Muscle of leg (tissue), 11 donors: ENCODE results near the gene CIRBP. TPM values are rescaled to one million over a fixed set of nuclear protein-coding genes. Genes with fewer than 3 reads are reported as not detected.

Experiments
- DNase-seq: peaks from one replicate; pipeline ENCODE4 v3.0.0; 2013
- H3K27ac ChIP-seq: one replicate; pipeline ENCODE4 v1.5.1; 2013; ENCODE audit warnings: mild to moderate bottlenecking, low read length, control low read depth
- H3K27me3 ChIP-seq: one replicate; pipeline ENCODE4 v1.6.1; 2013; ENCODE audit warnings: low read length; ENCODE audit not compliant: control insufficient read depth, insufficient read depth
- H3K36me3 ChIP-seq: one replicate; pipeline ENCODE4 v1.6.1; 2013; ENCODE audit warnings: low read length; ENCODE audit not compliant: control insufficient read depth, insufficient read depth
- H3K4me1 ChIP-seq: one replicate; pipeline ENCODE4 v1.6.1; 2013; ENCODE audit warnings: low read length; ENCODE audit not compliant: control insufficient read depth, insufficient read depth
- H3K4me3 ChIP-seq: one replicate; pipeline ENCODE4 v1.5.1; 2013; ENCODE audit warnings: low read length, control low read depth
- H3K9me3 ChIP-seq: replicated peaks from 2 replicates; pipeline ENCODE4 v1.6.1; 2013; ENCODE audit warnings: low read depth, low read length; ENCODE audit not compliant: control insufficient read depth
- WGBS: methylation state at CpG from one replicate; pipeline ENCODE4 v1.1.5; 2013; ENCODE audit warnings: missing lambda C conversion rate; ENCODE audit not compliant: insufficient coverage; 5-methylcytosine and 5-hydroxymethylcytosine counted together
- polyA plus RNA-seq, 8 donors: library from polyadenylated mRNA; unstranded; fragments of 120-200 nt; gene quantifications; one replicate each; pipeline versions ENCODE4 v1.2.1 to v1.2.3, GENCODE V29; 2013; ENCODE audit warnings: inconsistent platforms in 1 of 8, low replicate concordance in 1 of 8; ENCODE audit not compliant: insufficient read length in 8 of 8, insufficient read depth in 1 of 8
- total RNA-seq: library from RNA; stranded (reverse); fragments of 120-200 nt; gene quantifications from one replicate; pipeline ENCODE4 v1.2.4, GENCODE V29; 2013

The CIRBP gene
- total and polyA plus RNA-seq, 9 donors: 402 to 613 (median 547) TPM

DNA sequence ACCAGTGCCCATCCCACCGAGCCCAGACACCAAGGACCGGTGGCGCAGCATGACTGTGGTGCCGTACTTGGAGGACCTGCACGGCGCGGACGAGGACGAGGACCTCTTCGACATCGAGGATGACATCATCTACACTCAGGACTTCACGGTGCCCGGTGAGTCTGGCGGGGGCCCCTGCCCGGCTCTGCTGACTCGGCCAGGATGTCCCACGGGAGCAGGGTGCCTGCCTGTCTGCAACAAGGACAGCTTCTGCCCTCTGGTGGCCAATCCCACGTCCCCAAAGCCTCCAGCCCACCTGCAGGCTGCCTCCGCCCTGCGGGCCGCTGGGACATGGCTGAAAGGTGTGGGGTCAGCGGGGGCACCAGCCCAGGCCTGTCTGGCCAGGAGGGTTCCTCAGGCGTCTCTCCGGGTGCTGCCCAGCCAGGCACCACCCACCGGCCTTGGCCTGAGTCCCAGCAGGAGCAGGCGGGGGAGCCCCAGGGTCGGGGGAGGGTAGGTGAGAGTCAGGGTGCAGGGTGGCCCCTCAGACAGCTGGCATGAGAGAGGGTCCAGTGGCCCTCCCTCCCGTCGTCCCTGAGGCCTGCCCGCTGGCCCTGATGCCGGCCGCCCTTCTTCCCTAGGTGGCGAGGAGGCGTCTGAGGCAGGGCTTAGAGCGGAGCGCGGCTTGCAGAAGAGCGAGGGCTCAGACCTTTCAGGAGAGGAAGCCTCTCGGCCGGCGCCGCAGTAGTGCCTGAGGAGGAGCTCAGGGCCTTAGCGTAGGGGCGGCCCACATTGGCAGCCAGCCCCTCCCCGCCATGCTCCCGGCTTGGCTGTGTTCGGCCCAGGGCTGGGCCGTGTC is 45.9 kb upstream of the CIRBP start:
- no peak for DNase-seq
- Histone ChIP-seq H3K36me3 (peaks cover 80% of the 10 kb centered on the region), H3K27me3 (no peaks in the 10 kb centered on the region), H3K27ac (no peak overlapping the region), H3K9me3 (no peaks in the 10 kb centered on the region), H3K4me1 (peaks cover 42% of the 10 kb centered on the region), H3K4me3 (no peak overlapping the region)
- 78% methylated on average over 44 of the region's 48 CpGs for WGBS

DNA sequence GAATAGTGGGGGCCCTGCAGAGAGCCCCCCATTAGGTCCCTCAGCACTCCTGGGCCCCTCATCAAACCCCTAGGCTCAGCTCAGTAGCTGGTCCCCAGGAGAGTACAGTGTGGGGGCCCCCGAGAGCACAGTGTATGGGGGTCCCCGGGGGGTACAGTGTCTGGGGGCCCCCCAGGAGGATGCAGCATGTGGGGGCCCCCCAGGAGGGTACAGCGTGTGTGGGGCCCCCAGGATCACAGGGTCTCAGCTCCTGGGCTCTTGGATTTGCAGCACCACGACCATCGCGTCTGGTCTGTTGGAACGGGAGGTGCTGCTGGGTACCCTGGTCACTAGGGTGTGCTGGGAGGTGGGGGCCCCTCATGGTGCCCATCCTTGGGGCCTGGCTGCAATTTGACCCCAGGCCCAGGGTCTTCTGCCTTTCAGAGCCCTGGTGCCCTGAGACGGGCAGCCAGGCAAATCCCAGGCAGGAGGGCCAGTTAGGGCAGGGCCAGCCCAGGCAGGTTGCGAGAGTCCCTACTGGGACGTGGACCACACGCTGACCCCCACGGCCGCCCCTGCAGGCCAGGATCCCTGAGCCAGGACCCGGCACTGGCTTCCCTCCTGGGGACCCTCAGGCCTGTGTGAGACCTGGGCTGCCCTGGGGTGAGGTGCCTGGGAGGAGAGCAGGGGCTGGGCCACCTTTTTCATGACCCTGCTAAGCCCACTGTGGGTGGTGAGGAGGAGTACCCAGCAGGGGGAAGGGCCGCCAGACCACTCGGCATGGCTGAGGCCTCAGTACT is 44.9 kb upstream of the CIRBP start:
- WGBS: 91% methylated on average over 16 of the region's 16 CpGs
- no peaks in the 10 kb centered on the region for H3K9me3 ChIP-seq
- peaks cover 33% of the 10 kb centered on the region for H3K4me1 ChIP-seq
- H3K36me3 ChIP-seq: peaks cover 74% of the 10 kb centered on the region
- no peak for DNase-seq
- no peak overlapping the region for H3K4me3 ChIP-seq
- no peaks in the 10 kb centered on the region for H3K27me3 ChIP-seq
- no peak overlapping the region for H3K27ac ChIP-seq

DNA sequence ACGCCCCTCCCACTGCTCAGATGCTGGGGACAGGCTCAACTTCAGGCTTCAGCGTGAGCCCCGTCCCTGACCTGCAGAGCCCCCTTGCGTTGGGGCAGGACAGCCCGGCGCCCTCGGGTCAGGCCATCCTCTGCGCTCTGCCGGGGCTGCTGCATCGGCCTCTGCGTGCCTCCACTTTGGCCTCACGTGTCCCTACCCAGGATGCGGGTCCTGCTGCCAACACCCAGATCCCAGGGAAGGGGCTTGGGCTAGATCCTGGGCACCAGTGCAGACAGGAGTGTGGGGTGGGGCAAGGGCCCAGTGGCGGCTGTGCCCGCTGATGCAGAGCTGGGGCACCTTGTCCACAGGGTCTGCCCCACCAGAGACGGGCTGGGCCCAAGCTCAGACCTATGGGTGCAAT is 44.3 kb upstream of the CIRBP start:
- Histone ChIP-seq H3K27me3 (no peaks in the 10 kb centered on the region), H3K9me3 (no peaks in the 10 kb centered on the region), H3K27ac (no peak overlapping the region), H3K4me1 (peaks cover 33% of the 10 kb centered on the region), H3K36me3 (peaks cover 72% of the 10 kb centered on the region), H3K4me3 (no peak overlapping the region)
- WGBS: 88% methylated on average over 16 of the region's 16 CpGs
- no peak for DNase-seq

DNA sequence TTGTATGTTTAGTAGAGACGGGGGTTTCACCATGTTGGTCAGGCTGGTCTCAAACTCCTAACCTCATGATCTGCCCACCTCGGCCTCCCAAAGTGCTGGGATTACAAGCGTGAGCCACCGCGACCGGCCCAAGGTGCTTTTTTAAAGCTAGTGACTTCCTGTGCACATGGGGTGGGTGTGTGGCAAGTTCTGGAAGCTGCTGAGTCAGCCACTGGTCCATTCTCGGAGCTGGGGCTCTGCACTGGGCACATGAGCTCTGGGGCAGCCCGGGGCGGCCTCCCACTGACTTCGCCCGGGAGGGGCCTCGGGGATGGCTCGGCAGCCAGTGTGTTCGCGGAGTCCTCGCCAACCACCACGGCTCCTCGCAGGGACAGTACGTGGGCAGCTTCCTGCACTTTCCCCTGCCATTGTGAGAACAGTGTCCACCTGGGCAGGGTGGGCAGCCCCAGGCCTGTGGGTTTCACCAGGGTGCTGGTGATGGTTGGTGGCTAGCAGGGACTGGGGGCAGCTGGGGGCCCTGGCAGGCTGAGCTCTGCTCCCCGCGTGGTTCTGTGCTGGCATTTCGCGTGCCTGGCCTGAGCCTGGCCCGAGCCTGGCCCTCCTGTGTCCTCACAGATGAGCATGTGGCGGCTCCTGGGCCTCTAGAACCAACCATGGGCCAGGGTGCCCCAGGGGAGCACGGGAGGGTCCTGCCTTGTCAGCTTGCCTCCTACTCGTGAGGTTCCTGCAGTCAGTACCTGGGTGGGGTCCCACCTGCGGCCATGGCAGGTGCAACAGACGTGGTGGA is 43.5 kb upstream of the CIRBP start:
- no peaks in the 10 kb centered on the region for H3K27me3 ChIP-seq
- H3K27ac ChIP-seq: no peak overlapping the region
- H3K9me3 ChIP-seq: no peaks in the 10 kb centered on the region
- H3K4me1 ChIP-seq: peaks cover 26% of the 10 kb centered on the region
- H3K4me3 ChIP-seq: no peak overlapping the region
- H3K36me3 ChIP-seq: peaks cover 64% of the 10 kb centered on the region
- DNase-seq: no peak
- WGBS: 85% methylated on average over 26 of the region's 29 CpGs

DNA sequence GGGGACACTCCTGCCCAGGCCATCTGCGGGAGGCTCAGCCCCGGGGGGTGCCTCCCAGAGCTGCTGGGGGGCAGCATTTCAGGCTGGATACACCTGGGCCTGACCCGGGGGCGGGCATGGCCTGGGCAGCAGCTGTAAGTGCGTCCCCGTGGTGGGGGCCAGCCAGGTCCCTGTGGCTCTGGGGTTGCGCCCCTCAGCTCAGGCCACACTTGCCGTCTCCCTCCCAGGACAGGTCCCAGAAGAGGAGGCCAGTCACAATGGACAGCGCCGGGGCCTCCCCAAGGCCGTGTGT is 43.0 kb upstream of the CIRBP start:
- WGBS: 96% methylated on average over 11 of the region's 11 CpGs
- H3K27ac ChIP-seq: no peak overlapping the region
- no peaks in the 10 kb centered on the region for H3K9me3 ChIP-seq
- no peak overlapping the region for H3K4me3 ChIP-seq
- peaks cover 58% of the 10 kb centered on the region for H3K36me3 ChIP-seq
- no peaks in the 10 kb centered on the region for H3K27me3 ChIP-seq
- no peak for DNase-seq
- H3K4me1 ChIP-seq: peaks cover 20% of the 10 kb centered on the region

DNA sequence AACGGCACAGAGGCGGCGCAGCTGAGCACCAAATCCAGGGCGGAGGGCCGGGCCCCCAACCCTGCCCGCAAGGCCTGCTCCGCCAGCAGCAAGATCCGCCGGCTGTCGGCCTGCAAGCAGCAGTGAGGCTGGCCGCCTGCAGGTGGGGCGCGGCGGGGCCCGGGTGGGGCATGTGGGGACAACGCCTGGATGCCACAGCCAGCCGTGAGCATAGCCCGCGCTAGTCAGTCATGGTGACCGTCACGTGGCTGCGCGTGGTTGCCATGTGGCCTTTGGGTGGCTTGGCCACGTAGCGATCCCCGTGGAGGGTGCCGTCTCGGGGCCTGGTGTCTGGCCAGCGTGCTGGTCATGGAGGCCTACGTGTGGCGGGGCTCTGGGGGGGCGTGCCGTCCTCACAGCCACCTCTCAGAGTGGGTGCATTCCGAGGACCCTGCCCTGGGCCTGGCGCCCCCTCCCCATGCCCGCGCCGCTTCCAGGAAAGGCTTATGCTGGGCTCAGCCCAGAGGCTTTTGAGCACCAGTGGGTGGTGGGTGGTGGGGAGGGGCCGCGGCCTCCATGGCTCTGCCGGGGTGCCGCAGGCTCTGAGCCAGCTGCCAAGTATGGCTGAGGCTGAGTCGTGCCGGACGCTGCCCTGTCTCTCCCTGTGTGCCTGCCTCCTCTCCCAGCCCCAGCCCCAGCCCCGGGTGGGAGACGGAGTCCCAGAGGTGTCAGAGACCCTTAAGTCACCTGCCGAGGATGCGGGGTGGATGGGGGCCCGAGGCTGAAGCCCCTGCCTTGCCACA is 42.4 kb upstream of the CIRBP start:
- Histone ChIP-seq H3K4me1 (peaks cover 16% of the 10 kb centered on the region), H3K27ac (no peak overlapping the region), H3K27me3 (no peaks in the 10 kb centered on the region), H3K36me3 (peaks cover 53% of the 10 kb centered on the region), H3K9me3 (no peaks in the 10 kb centered on the region), H3K4me3 (no peak overlapping the region)
- 89% methylated on average over 42 of the region's 50 CpGs for WGBS
- DNase-seq: no peak

DNA sequence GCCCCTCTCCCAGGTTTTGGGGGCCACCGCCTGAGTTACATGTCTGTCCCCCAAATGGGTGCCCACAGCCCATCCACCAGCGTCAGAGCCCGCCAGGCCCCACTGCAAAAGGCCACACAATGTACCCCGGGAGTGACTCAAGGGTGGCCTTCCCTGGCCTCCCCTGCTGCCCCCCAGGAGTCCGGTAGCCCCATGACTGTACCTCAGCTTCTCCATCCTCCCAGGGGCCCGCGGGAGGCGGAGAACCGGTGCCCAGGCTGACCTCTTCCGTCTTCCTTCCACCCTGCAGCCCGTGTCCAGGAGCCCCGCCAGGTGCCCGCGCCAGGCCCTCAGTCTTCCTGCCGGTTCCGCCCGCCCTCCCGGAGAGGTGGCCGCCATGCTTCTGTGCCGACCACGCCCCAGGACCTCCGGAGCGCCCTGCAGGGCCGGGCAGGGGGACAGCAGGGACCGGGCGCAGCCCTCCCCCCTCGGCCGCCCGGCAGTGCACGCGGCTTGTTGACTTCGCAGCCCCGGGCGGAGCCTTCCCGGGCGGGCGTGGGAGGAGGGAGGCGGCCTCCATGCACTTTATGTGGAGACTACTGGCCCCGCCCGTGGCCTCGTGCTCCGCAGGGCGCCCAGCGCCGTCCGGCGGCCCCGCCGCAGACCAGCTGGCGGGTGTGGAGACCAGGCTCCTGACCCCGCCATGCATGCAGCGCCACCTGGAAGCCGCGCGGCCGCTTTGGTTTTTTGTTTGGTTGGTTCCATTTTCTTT is 41.7 kb upstream of the CIRBP start:
- WGBS: 92% methylated on average over 39 of the region's 56 CpGs
- Histone ChIP-seq H3K27ac (no peak overlapping the region), H3K36me3 (peaks cover 45% of the 10 kb centered on the region), H3K4me1 (peaks cover 16% of the 10 kb centered on the region), H3K9me3 (no peaks in the 10 kb centered on the region), H3K4me3 (no peak overlapping the region), H3K27me3 (no peaks in the 10 kb centered on the region)
- DNase-seq: no peak

DNA sequence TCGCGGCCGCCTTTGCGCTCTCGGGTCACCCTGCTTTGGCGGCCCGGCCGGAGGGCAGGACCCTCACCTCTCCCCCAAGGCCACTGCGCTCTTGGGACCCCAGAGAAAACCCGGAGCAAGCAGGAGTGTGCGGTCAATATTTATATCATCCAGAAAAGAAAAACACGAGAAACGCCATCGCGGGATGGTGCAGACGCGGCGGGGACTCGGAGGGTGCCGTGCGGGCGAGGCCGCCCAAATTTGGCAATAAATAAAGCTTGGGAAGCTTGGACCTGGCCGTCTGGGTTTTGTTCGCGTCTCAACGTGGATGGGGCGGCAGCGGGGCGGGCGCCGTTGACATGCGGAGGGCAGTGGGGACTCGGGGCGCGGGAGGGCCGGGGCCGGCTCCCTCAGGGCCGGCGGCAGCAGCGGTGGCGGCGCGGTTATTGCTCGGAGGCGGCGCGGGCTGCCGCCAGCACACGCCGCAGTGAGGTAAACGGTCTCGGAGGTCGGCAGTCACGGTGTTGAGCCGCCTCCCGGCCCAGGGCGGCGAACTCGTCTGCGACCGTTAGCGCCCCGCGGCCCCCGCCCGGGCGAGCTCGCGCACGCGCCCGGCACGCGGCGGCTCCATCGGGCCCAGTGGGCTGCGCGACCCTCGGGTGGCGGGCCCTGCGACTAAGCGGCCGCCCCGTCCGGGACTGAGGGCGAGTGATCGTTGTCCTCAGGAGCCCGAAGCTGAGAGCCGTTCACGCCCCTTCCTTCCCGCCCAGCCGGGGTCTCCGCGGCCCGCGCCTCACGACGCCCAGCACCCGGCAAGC is 40.8 kb upstream of the CIRBP start:
- DNase-seq: no peak
- Histone ChIP-seq H3K36me3 (peaks cover 37% of the 10 kb centered on the region), H3K27me3 (no peaks in the 10 kb centered on the region), H3K27ac (no peak overlapping the region), H3K4me3 (no peak overlapping the region), H3K9me3 (no peaks in the 10 kb centered on the region), H3K4me1 (peaks cover 16% of the 10 kb centered on the region)
- WGBS: 95% methylated on average over 87 of the region's 100 CpGs
